Femur (tissue), 1 donor: Measurements from ENCODE around the gene RBM43.
"Not testable (repeated sequence)": the region's sequence is repeated elsewhere in the genome, so short reads cannot be mapped to it uniquely, and the experiment has no call there.

Experiments used
- DNase-seq: peaks from one replicate; pipeline ENCODE4 v3.0.0-alpha.2; 2017

Gene RBM43

DNA sequence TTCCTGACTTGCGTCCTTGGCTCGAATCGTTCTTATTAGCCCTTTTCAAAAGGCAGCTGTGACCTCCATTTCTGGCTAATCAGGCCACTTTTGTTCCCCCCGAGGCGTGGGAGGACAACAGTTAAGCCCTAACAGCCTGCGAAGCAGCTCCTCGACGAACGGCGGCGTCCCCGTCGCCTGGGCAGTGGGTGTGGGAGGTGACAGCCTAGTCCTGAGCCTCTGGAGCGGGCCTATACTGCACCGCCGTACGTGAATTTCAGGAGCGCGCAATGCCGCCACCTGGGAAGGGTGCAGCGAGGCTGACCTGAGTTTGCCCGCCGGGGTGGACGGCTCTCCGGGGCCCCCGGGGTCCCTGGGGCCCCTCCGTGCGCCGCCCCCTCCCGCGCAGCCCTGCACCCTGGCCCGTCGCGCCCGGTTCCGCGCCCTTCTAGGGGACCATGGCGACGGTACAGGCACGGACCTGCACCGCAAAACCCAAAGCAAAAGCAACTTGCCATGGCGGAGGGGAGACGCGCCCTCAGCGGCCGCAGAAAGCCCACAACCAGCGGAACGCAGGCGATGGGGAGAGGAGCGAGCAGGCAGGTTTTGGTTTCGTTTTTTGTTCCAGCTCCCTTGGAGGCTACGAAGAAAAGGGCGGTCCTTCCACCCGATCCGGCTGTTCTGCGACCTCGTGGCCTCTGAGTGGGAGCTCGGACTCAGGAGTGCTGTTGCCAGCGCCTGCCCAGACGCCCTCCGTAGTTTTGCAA lies at the start of gene RBM43:
Gene RBM43 (minus strand): TSS at position 633 of the 746 bp plus-strand sequence. CDS start 136 bp downstream, at position 497.
- DNase-seq, result peak; percentile 93

DNA sequence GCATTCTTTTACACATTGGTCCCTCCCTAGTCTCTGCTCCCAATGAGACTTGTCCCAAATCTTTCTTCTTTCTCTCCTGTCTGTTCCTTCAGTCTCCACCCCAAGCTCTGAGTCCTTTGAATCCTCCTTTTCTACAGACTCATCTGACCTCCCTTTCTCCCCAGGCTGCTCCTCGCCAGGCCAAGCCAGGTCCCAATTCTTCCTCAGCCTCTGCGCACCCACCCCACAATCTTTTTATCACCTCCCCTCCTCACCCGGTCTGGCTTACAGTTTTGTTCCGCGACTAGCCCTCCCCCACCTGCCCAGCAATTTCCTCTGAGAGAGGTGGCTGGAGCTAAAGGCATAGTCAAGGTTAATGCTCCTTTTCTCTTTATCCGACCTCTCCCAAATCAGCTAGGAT lies 48.6 kb upstream of the RBM43 start:
- DNase-seq, result not testable (repeated sequence)

DNA sequence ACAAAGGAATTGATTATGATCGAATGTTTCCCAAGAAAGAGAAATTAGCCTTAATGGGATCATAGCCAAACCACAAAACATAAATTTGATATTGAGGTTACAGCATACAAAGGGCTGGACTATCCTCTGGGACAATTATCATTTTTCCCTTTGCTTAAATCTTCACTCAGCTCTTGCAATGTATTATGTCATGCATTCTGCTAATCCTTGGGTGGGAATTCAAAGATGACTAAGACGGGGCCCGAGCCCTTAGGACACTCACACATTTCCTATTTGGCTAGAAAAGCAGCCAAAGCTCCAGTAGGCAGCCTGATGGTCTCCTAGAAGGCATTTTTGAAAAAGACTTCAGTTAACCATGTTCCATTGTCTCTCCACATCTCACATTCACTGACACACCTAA lies 45.0 kb upstream of the RBM43 start:
- no peak for DNase-seq

DNA sequence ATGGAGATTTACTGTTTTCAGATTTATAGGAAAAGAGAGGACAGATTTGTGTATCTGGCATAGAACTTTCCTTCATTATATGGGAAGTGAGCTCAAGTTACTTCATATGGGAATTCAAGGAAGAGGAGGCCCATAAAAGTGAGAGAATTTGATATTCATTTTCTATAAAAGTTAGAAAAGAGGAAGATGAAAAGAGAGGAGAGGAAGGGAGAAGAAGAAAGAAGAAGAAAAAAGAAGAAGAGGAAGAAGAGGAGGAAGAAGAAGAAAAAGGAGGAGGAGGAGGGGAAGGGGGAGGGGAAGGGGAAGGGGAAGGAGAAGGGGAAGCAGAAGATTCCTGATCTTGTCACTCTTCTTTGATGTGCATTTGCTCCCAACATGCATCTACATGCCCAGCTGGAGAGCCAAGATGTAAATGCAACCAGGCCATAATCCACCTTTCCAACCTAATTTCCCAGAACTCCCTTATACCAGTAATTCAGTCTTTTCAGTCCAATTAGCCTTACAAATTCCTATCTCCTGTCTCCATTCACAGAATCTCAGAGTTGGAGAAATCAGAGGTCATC lies 43.5 kb upstream of the RBM43 start:
- no peak for DNase-seq

DNA sequence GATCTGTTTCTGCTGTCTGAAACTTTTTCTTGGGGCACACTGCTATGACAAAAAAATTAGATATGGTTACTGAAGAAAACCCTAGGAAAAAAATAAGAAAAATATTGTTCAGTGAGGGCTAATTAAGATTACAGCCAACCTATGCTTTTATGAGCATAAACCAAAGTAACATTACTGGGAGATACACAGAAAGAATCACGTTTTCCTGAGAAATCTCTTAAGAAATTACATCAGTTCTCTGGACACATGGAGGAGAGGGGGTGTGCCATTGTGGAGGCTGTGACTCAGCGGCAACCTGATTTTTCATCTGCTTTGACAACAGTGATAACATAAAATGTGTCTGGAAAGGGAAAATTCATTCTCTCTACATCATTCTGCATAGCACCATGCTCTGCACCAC lies 41.2 kb upstream of the RBM43 start:
- no peak for DNase-seq

DNA sequence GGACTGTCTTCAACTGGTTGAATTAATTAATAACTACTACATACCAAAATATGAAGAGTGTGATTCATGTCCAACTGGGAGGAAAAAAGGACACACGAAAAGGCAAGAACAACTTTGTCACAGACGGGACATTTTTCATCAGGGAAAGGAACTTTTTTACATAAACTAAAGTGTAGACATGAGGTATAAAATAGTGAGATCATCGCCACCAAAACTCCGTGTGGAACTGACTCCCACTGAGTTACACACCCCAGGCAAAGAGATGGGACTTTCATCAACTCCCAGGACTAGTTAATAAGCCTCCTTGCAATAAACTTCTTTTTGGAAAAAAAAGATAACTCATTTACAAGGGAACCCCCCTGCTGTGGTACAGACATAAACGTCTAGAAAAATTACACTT lies 40.7 kb upstream of the RBM43 start:
- DNase-seq, result no peak

DNA sequence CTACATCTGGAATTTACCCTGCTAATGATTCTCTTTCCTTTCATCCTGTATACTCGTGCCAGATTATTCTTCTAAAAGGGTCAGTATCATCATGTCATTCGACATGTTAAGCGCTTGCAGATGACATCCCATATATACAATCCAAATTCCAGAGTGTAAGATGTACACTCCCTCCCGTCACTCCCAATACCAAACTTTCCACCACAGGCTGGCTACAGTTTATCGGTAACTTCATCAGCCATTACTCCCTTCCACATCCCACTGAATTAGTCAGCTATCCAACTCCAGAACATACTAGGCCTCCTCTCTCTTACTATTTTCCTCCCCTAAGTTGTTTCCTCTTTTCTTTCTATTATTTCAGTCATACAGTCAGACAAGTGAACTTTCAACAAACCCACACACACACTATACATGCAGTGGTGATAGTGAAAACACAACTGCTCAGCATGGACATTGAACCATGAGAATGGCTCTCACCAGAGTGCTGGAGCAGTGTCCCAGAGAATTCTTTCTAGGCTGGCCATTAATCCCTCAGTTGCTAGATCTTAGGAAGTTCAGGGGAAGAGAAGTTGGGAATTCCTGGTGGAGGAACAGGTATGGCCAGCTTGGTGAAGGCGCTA lies 38.4 kb upstream of the RBM43 start:
- no peak for DNase-seq

DNA sequence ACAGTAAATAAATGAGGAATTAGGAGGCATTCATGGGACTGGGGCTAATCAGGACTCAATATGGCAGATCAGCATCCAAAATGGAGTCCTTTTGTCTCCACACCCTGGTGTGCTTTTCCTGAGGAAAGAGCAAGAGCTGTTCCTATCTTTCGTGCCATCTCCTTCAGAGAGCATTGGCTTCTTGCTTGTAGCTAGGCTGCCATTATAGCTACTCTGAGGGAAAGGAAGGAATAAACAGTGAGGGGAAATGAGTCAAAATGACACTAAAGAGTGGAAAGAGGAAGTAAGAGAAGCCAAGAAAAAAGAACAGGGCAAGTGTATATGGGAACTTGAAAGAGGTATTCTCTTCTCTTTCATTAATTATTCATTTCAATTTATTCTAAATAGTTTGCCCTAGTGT lies 36.2 kb upstream of the RBM43 start:
- no peak for DNase-seq

DNA sequence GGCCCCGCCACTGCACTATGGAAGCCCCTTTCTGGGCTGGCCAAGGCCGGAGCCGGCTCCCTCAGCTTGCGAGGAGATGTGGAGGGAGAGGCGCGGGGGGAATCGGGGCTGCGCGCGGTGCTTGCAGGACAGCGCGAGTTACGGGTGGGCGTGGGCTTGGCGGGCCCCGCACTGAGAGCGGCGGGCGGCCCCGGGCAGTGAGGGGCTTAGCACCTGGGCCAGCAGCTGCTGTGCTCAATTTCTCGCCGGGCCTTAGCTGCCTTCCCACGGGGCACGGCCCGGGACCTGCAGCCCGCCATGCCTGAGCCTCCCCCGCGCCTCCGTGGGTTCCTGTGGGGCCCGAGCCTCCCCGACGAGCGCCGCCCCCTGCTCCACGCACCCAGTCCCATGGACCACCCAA lies 34.3 kb upstream of the RBM43 start:
- not testable (repeated sequence) for DNase-seq

DNA sequence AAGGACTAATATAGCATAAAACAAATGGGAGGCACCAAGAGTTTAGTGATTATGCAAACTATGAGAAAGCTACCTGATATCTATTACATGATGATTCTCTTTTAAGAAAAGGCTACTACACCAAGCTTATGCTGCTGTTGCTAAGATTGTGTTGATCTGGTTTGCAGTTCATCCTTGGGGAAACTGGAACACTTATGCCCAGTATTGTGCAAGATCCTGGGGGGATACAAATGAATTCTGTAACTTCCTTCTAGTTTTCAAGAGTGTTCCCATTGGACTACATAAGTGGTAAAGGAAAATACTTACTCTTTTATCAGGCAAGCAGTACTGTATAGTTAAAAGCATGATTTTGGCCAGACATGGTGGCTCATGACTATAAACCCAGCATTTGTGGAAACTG lies 30.9 kb upstream of the RBM43 start:
- no peak for DNase-seq

DNA sequence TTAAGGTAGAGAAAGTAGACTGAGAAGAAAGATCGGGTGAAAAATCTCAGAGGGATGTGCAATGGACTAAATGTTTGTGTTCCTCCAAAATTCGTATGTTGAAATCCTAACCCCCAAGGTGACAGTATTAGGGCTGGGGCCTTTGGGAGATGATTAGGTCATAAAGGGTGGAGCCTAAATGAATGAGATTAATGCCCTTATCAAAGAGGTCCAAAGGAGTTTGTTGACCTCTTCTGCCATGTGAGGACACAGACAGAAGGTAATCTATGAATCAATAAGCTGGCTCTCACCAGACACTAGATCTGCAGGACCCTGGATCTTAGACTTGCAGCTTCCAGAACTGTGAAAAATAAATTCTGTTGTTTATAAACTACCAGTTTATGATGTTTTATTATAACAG lies 30.5 kb upstream of the RBM43 start:
- no peak for DNase-seq

DNA sequence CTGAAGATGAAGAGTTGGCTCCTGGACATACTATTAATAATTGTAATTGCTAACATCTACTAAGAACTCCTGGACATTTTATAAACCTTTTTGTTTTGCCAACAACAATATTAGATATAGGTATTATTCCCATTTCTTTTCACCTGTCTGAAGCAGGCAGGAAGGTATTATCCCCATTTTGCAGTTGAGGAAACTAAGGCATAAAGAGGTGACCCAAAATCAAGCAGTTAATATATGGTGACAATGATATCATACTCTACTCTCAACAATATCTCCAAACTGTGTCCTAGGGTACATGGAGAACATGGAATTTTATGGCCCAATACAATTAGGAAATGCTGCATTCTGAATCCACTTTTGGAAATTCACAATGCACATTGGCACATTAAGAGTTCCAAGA lies 29.6 kb upstream of the RBM43 start:
- no peak for DNase-seq

DNA sequence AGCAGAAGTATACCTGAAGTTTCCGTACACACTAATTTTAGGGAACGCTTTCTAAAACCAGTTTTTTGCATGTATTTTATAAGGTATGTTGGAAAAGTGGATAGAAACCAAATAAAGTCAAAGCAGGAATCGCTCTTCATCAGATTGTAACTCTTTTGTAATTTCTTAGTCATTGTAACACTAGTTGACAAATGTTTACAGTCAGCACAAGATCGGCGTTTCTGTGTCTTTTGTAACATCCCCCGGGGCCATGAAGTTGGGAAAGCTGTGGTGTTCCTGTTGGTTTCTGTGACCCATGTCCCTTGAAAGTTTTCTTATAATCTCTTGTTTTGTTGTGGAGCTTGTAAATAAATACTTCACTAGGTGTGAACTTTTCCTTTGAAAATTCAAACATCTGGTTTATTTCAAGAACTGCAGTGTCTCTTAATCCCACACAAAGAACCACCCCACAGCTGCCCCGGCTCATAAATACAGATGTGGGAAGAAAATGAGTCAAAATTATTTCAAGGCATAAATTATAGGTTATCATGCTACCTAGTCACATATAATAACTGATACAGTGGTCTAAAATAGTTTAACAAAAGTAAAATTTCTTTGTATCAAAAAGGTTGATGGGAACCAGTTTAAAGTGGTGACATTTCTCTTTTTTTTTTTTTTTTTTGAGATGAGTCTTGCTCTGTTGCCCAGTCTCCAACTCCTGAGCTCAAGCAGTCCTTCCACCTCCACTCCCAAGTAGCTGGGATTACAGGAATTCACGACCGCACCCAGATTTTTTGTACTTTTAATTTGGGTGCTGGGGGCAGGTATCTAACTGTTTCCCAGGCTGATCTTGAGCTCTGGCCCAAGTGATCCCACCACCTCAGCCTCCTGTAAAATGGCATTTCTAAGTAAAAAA lies 28.6 kb upstream of the RBM43 start:
- peak; percentile 47 for DNase-seq

DNA sequence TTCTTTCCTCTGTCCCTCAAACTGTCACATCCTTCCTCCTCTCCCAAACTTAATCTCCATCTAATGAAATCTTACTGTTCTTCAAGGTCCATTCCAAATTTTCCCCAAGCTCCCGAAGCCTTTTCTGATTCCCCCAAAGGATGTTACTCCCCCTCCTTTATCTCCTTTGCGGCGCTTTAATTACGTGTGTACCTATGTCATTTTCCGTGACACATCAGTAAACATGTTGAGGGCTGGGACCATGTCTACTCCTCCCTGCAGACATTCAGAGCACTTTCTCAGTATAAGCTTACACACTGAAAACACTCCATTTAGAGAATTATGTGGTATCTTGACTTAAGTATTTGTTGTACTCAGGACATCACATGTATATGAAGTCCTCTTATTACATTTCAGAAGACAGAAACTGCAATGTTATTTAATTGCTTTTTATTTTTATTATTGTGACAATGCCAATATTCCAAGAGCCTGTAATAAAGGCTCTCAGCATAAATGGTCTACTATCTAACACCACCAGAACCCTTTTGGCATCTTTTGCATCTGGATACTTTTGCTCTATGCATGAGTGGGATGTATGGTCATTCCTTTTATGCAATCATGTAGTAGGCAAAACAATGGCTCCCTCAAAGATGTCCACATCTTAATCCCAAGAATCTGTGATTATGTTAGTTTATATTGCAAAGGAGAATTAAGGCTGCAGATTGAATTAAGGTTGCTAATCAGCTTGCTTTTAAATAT lies 26.0 kb upstream of the RBM43 start:
- no peak for DNase-seq

DNA sequence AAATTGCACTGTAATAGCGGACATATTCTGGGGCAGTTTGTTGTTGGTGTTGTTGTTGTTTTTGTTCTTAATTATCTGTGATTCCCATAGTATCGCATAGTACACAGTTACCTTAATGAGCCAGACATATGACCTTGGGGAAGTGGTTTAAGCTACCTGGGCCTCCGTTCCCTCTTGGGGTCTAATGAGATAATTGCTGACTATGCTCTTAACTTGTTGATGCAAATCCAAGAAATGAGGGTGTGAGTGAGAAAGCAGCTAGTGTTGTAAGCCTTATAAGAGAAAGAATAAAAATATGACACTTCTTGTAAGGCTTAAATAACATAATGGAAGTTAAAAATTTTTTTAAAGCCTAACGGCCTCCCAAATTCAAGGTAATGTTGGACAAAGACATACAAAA lies 20.7 kb upstream of the RBM43 start:
- no peak for DNase-seq

DNA sequence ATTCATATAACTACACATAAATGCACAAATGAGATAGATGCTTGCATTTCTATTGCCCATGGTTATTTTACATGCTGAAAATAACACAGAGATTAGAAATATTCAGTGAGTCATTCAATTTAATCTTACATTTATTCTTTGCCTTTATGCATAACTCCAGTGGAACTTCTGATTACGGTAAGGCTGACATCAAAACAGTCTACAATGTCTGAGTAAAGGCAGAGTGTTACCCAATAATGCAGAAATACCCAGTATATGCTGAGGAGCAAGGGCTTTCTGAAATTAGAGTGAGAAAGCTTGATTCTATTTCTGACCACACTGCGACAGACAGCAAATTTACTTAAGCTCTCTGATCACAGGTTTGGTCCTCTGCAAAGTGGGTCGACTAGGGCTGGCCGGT lies 18.6 kb upstream of the RBM43 start:
- DNase-seq, result no peak

DNA sequence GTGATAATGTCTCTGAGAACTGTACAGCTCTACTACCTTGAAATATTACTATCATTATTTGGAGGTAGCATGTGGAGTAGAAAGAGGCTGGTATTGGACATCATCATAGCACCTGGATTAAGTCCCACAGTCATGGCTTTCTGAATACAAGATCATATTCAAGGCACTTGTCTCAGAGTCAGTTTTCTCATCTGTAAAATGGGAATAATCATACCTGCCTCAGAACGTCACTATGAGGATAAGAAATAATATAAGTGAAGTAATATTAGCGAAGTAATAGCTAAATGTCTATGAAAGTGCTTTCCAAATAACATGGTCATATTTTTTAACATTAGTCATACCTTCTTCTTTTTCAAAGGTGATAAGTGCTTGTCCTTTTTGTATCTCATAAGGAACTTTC lies 16.8 kb upstream of the RBM43 start:
- DNase-seq, result no peak

DNA sequence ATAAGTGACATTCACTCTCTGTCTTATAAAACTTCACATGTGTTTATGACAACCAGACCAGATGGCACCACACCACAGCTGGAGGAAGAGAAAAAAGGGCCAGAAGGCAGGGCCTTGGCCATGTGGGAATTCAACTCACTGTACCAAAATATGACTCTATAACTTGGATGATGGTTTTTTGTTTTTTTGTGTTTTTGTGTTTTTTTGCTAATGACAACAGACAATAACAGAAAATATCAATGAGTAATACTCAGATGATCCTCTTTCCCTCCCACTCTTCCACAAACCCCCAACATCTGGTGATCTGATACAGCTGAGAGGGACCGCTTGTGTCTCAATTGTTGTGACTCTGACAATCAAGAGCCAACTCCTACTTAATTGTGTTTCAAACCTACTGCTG lies 15.4 kb upstream of the RBM43 start:
- DNase-seq, result no peak

DNA sequence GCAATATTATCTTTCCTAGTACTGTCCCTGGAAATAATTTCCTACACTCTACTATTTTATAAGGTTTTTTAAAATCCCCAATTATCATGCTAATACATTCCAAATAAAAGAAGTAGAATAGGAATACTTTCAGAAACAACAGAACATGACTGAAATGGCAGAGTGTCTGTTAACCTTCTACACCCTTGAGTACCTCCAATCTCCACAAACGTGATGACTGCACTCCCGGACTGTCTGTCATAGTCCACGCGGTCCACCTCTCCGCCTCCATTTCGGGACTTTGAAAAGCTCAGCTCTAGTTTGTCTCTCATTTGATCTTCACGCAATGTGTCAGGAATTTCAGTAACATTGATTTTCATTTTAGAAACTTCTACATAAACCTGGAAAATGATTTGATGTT lies 13.6 kb upstream of the RBM43 start:
- no peak for DNase-seq

DNA sequence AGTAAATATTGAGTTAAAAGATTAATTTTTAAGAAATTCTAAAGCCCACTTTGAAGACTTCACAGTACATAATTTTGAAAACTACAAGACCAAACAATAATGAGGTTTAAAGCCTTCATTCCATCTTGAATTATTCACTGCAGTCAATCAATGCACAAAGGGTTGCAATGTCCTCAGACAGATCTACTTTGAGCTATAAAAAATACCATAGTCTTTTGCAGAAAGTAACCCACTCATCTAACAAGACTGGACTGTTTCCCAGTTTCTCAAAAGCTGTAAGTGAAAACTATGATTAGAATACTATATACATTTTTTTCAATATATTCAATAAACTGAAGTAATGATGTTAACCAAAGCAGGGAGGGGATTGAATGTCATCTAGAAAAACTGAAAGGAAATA lies 10.2 kb upstream of the RBM43 start:
- no peak for DNase-seq

DNA sequence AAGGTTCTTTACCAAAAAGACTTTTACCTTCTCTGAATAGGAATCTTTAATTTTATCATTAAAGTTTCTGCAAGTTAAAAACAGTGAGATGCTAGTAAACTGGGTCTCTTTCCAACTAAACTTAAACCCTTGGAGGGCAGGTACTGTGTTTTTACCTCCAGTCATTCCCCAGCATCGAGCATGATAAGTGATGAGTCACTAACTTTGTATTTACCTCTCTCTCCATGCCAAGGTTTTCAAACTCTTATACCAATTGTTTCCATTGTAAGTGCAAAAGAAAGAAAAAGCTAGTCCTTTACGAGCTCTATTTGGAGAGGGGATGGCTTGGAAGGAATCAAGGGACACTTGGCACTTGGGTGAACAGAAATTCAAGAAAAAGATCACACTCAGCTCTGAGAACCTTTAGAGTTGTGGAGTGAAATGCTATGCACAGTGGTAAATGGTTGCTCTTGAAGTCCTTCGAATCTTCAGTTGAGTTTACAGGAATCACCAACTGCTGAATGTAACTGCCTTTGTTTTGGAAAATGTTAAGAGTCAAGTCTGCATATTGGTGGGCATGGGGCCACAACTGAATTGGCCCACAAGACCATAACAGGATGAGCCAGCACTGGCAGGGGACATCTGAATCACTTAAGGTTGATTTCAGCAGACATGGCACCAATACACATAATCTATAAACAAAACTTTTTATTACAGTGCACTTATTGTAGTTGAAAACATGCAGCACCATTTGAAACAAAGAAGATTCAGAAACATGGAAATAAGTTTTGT lies 8.3 kb upstream of the RBM43 start:
- no peak for DNase-seq

DNA sequence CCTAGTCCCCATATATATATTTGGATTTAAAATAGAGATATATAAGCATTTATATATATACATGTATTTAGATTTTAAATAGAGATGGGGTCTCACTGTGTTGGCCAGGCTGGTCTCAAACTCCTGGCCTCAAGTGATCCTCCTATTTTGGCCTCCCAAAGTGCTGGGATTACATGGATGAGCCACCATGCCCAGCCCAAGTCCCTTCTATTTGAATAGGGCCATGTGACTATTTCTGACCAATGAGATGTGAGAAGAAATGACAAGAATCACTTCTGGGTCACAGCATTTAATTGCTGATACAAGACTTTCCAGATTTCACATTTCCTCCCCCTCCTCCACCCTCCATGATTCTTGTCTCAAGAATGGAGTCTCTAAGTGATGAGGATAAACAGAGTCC lies 6.4 kb upstream of the RBM43 start:
- DNase-seq, result no peak
